ENCODE results near the gene CES1.
"Not testable (repeated sequence)": the region's sequence is repeated elsewhere in the genome, so short reads cannot be mapped to it uniquely, and the experiment has no call there.

DNA sequence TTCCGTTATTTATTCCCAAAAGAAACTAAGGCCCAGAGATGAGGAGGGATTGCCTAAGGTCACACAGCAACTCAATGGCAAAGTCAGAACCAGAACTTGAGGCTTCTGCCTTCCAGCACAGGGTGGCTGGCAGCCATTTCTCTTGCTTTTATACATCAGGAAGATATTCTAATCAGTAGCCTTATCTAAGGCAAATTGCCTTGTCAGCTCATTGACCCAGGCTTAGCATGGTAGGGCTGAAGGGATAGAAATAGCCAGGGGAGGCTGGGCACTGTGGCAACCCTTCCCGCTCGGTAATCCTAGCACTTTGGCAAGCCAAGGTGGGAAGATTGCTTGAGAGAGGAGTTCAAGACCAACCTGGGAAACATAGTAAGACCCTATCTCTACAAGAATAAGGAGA, 2.3 kb upstream of the CES1 start:
- not testable (repeated sequence) for TF ChIP-seq EZH2 (IDR thresholded peaks at IDR 0.05; ENCODE audit: insufficient read depth, poor library complexity, severe bottlenecking); EZH2phosphoT487 (IDR thresholded peaks at IDR 0.05; ENCODE audit: insufficient read depth, low read depth)

Data from GM23248 (cell line).